A549 (cell line): Measurements from ENCODE around the gene SNX30. TPM values are rescaled to one million over a fixed set of nuclear protein-coding genes. Genes with fewer than 3 reads are reported as not detected.

ENCODE experiments used
- ATAC-seq, 2 experiments: fragments of 200-7000 bp in 1 of 2; fragments of >200 bp in 1 of 2; cut with Nextera tagmentation in 1 of 2; cut with Tn5 transposase in 1 of 2; 3 replicates each; pipeline versions ENCODE4 v1.8.0 to v1.9.1; 2018 to 2020; ENCODE audit warnings: mild to moderate bottlenecking in 1 of 2, moderate library complexity in 1 of 2
- CTCF ChIA-PET: fragments of 300-600 bp; sonication (Branson Sonifier 250); formaldehyde crosslinking; extraction: SDS; loops from one replicate; lab custom pipeline; 2021; ENCODE audit warnings: antibody characterized with exemption, inconsistent platforms; lab: Yijun Ruan, JAX
- POLR2A ChIA-PET: fragments of 350-600 bp; formaldehyde crosslinking; extraction: SDS; loops from one replicate; lab custom pipeline; 2021; ENCODE audit warnings: antibody characterized with exemption, inconsistent platforms; lab: Yijun Ruan, JAX
- DNase-seq, 2 experiments: peaks; one replicate each; pipeline versions ENCODE4 v3.0.0 to v3.0.0-alpha.2; 2011 to 2016; ENCODE audit warnings: low read depth in 1 of 2, low spot score in 1 of 2
- FAIRE-seq: peaks from 2 replicates; lab custom pipeline; 2011; peaks lifted over from hg19 to GRCh38; lab: Jason Lieb, UNC
- H3K27ac ChIP-seq, 2 experiments: fragments of >200 bp; sonication (Bioruptor Twin); formaldehyde crosslinking; 3 replicates each; pipeline ENCODE4 v1.5.1; 2016 to 2017
- H3K4me1 ChIP-seq: fragments of >200 bp; sonication (Bioruptor Twin); formaldehyde crosslinking; 3 replicates; pipeline ENCODE4 v1.6.1; 2016
- H3K4me2 ChIP-seq: fragments of >200 bp; sonication (Bioruptor Twin); formaldehyde crosslinking; 3 replicates; pipeline ENCODE4 v1.6.1; 2016
- H3K4me3 ChIP-seq: fragments of >200 bp; sonication (Bioruptor Twin); formaldehyde crosslinking; 3 replicates; pipeline ENCODE4 v1.5.1; 2016
- H3K9me3 ChIP-seq: fragments of >200 bp; sonication (Bioruptor Twin); formaldehyde crosslinking; 3 replicates; pipeline ENCODE4 v1.6.1; 2016
- CHD2 ChIP-seq: fragments of 150-350 bp; IDR thresholded peaks from 2 replicates; pipeline ENCODE4 v1.6.1; 2014; ENCODE audit warnings: low read length; ENCODE audit not compliant: partially characterized antibody
- EHMT2 ChIP-seq: fragments of 200-600 bp; sonication (generic); IDR thresholded peaks from 2 replicates; pipeline ENCODE4 v1.6.1; 2016; ENCODE audit warnings: antibody characterized with exemption, low read depth, mild to moderate bottlenecking, moderate library complexity
- FOXS1 ChIP-seq: fragments of 250-450 bp; sonication (Bioruptor Pico); IDR thresholded peaks from 2 replicates; pipeline ENCODE4 v1.5.0; 2020; ENCODE audit warnings: mild to moderate bottlenecking, moderate library complexity
- GATA3 ChIP-seq: IDR thresholded peaks from 2 replicates; pipeline ENCODE4 v1.6.1; 2012; ENCODE audit warnings: borderline replicate concordance
- HDAC2 ChIP-seq: fragments of 200-600 bp; sonication (generic); IDR thresholded peaks from 2 replicates; pipeline ENCODE4 v1.6.1; 2016
- JUN ChIP-seq, 2 experiments: fragments of >200 bp; sonication (Bioruptor Twin); formaldehyde crosslinking; IDR thresholded peaks; 2 replicates in 1 of 2; 3 replicates in 1 of 2; pipeline ENCODE4 v1.6.1; 2016 to 2017
- JUNB ChIP-seq: fragments of >200 bp; sonication (Bioruptor Twin); formaldehyde crosslinking; IDR thresholded peaks from 2 replicates; pipeline ENCODE4 v1.6.1; 2016
- KDM1A ChIP-seq: fragments of 200-600 bp; sonication (generic); IDR thresholded peaks from 2 replicates; pipeline ENCODE4 v1.6.1; 2016; ENCODE audit warnings: low read depth, mild to moderate bottlenecking
- RAD21 ChIP-seq, 2 experiments: fragments of >200 bp in 1 of 2; sonication (Bioruptor Twin) in 1 of 2; formaldehyde crosslinking in 1 of 2; IDR thresholded peaks in 1 of 2; conservative IDR thresholded peaks in 1 of 2; 2 replicates in 1 of 2; 3 replicates in 1 of 2; pipeline ENCODE4 v1.6.1; 2012 to 2018; ENCODE audit warnings: inconsistent platforms in 1 of 2
- SMC3 ChIP-seq: fragments of >200 bp; sonication (Bioruptor Twin); formaldehyde crosslinking; IDR thresholded peaks from 3 replicates; pipeline ENCODE4 v1.6.1; 2018; ENCODE audit warnings: inconsistent platforms
- SREBF2 ChIP-seq: fragments of 450-650 bp; IDR thresholded peaks from 2 replicates; pipeline ENCODE4 v1.6.1; 2014; ENCODE audit warnings: mild to moderate bottlenecking, moderate library complexity
- WGBS: methylation state at CpG from one replicate; pipeline ENCODE4 v1.1.6; 2017; ENCODE audit errors: missing lambda C conversion rate; 5-methylcytosine and 5-hydroxymethylcytosine counted together
- polyA plus RNA-seq, 4 experiments: library from polyadenylated mRNA; depleted of rRNA in 3 of 4; stranded (reverse); fragments of >200 nt; fragmentation: RNase III in 1 of 4; extraction: RNeasy Plus Mini Kit Qiagen cat#74134 plus additional on column Dnase treatment in 1 of 4; gene quantifications; 2 replicates in 3 of 4; 3 replicates in 1 of 4; pipeline ENCODE4 v1.2.3, GENCODE V29; 2011 to 2017
- TF ChIP-seq, protein P1 (sequence below): fragments of 200-600 bp; sonication (generic); IDR thresholded peaks from 2 replicates; pipeline ENCODE4 v1.6.1; 2016; ENCODE audit warnings: antibody characterized with exemption, mild to moderate bottlenecking, moderate library complexity
- TF ChIP-seq, protein P2 (sequence below): fragments of >200 bp; sonication (Bioruptor Twin); formaldehyde crosslinking; IDR thresholded peaks from 3 replicates; pipeline ENCODE4 v1.6.1; 2016

The SNX30 gene
- polyA plus RNA-seq, 2 of the 4 experiments (the other 2 are of a cell fraction), result 3.1 to 3.6 TPM

DNA sequence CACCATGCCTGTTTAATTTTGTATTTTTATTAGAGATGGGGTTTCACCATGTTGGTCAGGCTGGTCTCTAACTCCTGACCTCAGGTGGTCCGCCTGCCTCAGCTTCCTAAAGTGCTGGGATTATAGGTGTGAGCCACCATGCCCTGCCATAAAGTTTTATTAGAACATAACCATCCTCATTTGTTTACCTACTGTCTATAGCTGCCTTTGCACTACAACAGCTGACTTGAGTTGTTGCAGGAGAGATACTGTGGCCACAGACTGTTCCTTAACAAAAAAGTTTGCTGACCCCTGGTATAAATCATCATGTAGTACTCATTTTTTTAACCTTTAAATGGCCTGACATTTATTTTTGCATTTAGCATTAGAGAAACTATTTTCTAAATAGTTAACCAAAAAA lies 31.7 kb downstream of the SNX30 start:
- ChIA-PET CTCF (interaction anchor here (1.2 to 1.5 kb wide), 2 partner anchors 38 to 63 kb away, joined by 3 to 4 read pairs; no protein-coding TSS in a partner anchor), POLR2A (no interaction called here)
- no peak for TF ChIP-seq KDM1A
- TF ChIP-seq JUNB, result no peak
- TF ChIP-seq EHMT2, result no peak
- TF ChIP-seq, protein P1, sequence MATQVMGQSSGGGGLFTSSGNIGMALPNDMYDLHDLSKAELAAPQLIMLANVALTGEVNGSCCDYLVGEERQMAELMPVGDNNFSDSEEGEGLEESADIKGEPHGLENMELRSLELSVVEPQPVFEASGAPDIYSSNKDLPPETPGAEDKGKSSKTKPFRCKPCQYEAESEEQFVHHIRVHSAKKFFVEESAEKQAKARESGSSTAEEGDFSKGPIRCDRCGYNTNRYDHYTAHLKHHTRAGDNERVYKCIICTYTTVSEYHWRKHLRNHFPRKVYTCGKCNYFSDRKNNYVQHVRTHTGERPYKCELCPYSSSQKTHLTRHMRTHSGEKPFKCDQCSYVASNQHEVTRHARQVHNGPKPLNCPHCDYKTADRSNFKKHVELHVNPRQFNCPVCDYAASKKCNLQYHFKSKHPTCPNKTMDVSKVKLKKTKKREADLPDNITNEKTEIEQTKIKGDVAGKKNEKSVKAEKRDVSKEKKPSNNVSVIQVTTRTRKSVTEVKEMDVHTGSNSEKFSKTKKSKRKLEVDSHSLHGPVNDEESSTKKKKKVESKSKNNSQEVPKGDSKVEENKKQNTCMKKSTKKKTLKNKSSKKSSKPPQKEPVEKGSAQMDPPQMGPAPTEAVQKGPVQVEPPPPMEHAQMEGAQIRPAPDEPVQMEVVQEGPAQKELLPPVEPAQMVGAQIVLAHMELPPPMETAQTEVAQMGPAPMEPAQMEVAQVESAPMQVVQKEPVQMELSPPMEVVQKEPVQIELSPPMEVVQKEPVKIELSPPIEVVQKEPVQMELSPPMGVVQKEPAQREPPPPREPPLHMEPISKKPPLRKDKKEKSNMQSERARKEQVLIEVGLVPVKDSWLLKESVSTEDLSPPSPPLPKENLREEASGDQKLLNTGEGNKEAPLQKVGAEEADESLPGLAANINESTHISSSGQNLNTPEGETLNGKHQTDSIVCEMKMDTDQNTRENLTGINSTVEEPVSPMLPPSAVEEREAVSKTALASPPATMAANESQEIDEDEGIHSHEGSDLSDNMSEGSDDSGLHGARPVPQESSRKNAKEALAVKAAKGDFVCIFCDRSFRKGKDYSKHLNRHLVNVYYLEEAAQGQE, result no peak
- no peak for TF ChIP-seq CHD2
- TF ChIP-seq FOXS1 (CRISPR knock-in tag), result no peak
- no peak for TF ChIP-seq HDAC2
- FAIRE-seq, result no peak
- Histone ChIP-seq H3K9me3 (no peaks in the 10 kb centered on the region), H3K4me1 (no peaks in the 10 kb centered on the region), H3K4me3 (no peak overlapping the region), H3K27ac (no peak overlapping the region), H3K4me2 (no peak overlapping the region)
- WGBS, result 80% methylated on average over 1 of the region's 1 CpG
- DNase-seq, result no peak
- no peak for ATAC-seq

DNA sequence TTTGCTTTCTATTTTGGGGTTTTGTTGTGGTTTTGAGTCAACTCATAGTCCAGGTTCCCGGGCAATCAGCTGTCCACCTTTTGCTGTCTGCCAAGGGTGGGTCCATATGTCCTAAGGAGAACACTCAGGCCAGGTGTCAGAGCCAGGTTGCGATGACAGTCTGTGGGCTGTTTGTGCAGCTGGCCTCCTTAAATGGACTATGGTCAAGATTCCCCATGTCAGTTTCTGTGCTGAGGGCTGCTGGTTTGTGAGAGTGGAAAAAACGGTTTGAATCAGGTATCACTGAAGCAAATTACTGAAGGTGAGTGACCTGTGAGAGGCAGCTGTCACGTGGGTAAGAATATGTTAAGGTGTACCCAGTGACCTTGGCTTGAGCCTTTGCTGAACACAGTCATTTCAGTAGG lies 33.0 kb downstream of the SNX30 start:
- H3K4me1 ChIP-seq, result no peaks in the 10 kb centered on the region
- no peak for FAIRE-seq
- H3K4me2 ChIP-seq, result no peak overlapping the region
- no peak for ATAC-seq
- H3K4me3 ChIP-seq, result no peak overlapping the region
- 36% methylated on average over 4 of the region's 4 CpGs for WGBS
- no peak for DNase-seq
- H3K9me3 ChIP-seq, result no peaks in the 10 kb centered on the region
- H3K27ac ChIP-seq, result no peak overlapping the region
- CTCF ChIA-PET, result interaction anchor here (1.2 to 1.5 kb wide), 2 partner anchors 37 to 62 kb away, joined by 3 to 4 read pairs; no protein-coding TSS in a partner anchor
- POLR2A ChIA-PET, result no interaction called here
- TF ChIP-seq, protein P2, sequence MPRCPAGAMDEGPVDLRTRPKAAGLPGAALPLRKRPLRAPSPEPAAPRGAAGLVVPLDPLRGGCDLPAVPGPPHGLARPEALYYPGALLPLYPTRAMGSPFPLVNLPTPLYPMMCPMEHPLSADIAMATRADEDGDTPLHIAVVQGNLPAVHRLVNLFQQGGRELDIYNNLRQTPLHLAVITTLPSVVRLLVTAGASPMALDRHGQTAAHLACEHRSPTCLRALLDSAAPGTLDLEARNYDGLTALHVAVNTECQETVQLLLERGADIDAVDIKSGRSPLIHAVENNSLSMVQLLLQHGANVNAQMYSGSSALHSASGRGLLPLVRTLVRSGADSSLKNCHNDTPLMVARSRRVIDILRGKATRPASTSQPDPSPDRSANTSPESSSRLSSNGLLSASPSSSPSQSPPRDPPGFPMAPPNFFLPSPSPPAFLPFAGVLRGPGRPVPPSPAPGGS, result no peak
- no peak for TF ChIP-seq GATA3
- TF ChIP-seq SMC3, result no peak
- no peak for TF ChIP-seq SREBF2
- TF ChIP-seq JUN (IDR thresholded peaks at IDR 0.05), result no peak
- TF ChIP-seq, protein P1, result no peak
- TF ChIP-seq RAD21 (conservative IDR thresholded peaks at IDR 0.05 in 1 of 2, IDR thresholded peaks at IDR 0.05 in 1 of 2), result no peak
